HG03196 (cell line): ENCODE measurements around the gene GAS6.
"Not testable (repeated sequence)": the region's sequence is repeated elsewhere in the genome, so short reads cannot be mapped to it uniquely, and the experiment has no call there.

ENCODE experiments used
- ATAC-seq: cut with Tn5 transposase; IDR thresholded peaks from one replicate; pipeline ENCODE4 v1.9.1; 2021; ENCODE audit not compliant: unreplicated experiment

The GAS6 gene

GRCh38 chr13:113863524-113864272 lies at the start of gene GAS6:
Gene GAS6, minus strand, starts transcription at chr13:113864076. Its CDS starts 156 bp downstream, at chr13:113863920.
- ATAC-seq, result no peak

- ATAC-seq, result not testable (repeated sequence)
These were observed 49.5 kb upstream of the GAS6 start for GRCh38 chr13:113913408-113913807.

GRCh38 chr13:113912596-113912995 lies 48.7 kb upstream of the GAS6 start:
- ATAC-seq, result no peak

- ATAC-seq, result no peak
These were observed 44.0 kb upstream of the GAS6 start for GRCh38 chr13:113907635-113908617.

- no peak for ATAC-seq
These were observed 42.7 kb upstream of the GAS6 start for GRCh38 chr13:113906571-113906970.

- no peak for ATAC-seq
These were observed 42.1 kb upstream of the GAS6 start for GRCh38 chr13:113905942-113906341.

GRCh38 chr13:113905018-113905417 lies 41.1 kb upstream of the GAS6 start:
- ATAC-seq, result no peak

GRCh38 chr13:113904411-113904810 lies 40.5 kb upstream of the GAS6 start:
- ATAC-seq, result no peak

- no peak for ATAC-seq
These were observed 40.0 kb upstream of the GAS6 start for GRCh38 chr13:113903912-113904311.

GRCh38 chr13:113902986-113903775 lies 39.3 kb upstream of the GAS6 start:
- no peak for ATAC-seq

GRCh38 chr13:113902481-113902880 lies 38.6 kb upstream of the GAS6 start:
- no peak for ATAC-seq

- ATAC-seq, result no peak
These were observed 37.8 kb upstream of the GAS6 start for GRCh38 chr13:113901642-113902041.

- no peak for ATAC-seq
These were observed 37.4 kb upstream of the GAS6 start for GRCh38 chr13:113901231-113901630.

- ATAC-seq, result no peak
These were observed 36.8 kb upstream of the GAS6 start for GRCh38 chr13:113900646-113901045.

GRCh38 chr13:113898391-113898790 lies 34.5 kb upstream of the GAS6 start:
- no peak for ATAC-seq

GRCh38 chr13:113897966-113898365 lies 34.1 kb upstream of the GAS6 start:
- ATAC-seq, result no peak

- ATAC-seq, result no peak
These were observed 33.3 kb upstream of the GAS6 start for GRCh38 chr13:113897161-113897560.

GRCh38 chr13:113895436-113895835 lies 31.6 kb upstream of the GAS6 start:
- ATAC-seq, result no peak

GRCh38 chr13:113890774-113891480 lies 27.1 kb upstream of the GAS6 start:
- ATAC-seq, result no peak

- no peak for ATAC-seq
These were observed 25.6 kb upstream of the GAS6 start for GRCh38 chr13:113889467-113889866.
